Measurements from ENCODE around the gene PDE7B.

GRCh38 chr6:136232701-136233100 is 381.2 kb downstream of the PDE7B start:
- TF ChIP-seq, protein P1, sequence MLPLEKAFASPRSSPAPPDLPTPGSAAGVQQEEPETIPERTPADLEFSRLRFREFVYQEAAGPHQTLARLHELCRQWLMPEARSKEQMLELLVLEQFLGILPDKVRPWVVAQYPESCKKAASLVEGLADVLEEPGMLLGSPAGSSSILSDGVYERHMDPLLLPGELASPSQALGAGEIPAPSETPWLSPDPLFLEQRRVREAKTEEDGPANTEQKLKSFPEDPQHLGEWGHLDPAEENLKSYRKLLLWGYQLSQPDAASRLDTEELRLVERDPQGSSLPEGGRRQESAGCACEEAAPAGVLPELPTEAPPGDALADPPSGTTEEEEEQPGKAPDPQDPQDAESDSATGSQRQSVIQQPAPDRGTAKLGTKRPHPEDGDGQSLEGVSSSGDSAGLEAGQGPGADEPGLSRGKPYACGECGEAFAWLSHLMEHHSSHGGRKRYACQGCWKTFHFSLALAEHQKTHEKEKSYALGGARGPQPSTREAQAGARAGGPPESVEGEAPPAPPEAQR (tag by site-specific recombination; IDR thresholded peaks at IDR 0.05): no peak
- no peak for TF ChIP-seq ZSCAN30 (tag by site-specific recombination; IDR thresholded peaks at IDR 0.05)
- TF ChIP-seq CTCF (tag by site-specific recombination; IDR thresholded peaks at IDR 0.05): no peak
- TF ChIP-seq ZNF221 (tag by site-specific recombination; IDR thresholded peaks at IDR 0.05; ENCODE audit: borderline replicate concordance): no peak
- no peak for TF ChIP-seq ZNF146 (tag by site-specific recombination; IDR thresholded peaks at IDR 0.05)
- TF ChIP-seq ELK4 (IDR thresholded peaks at IDR 0.05; ENCODE audit: borderline replicate concordance, low read depth, low read length): no peak

Data from HEK293 (cell line).